ENCODE measurements around the gene LSM14A. TPM values are rescaled to one million over a fixed set of nuclear protein-coding genes. Genes with fewer than 3 reads are reported as not detected.
A peak's percentile ranks its signal among the peaks of the same experiment; 100 is the strongest.

LSM14A gene
- polyA plus RNA-seq, 3 donors: 73.2 to 91.8 (median 82.7) TPM

DNA sequence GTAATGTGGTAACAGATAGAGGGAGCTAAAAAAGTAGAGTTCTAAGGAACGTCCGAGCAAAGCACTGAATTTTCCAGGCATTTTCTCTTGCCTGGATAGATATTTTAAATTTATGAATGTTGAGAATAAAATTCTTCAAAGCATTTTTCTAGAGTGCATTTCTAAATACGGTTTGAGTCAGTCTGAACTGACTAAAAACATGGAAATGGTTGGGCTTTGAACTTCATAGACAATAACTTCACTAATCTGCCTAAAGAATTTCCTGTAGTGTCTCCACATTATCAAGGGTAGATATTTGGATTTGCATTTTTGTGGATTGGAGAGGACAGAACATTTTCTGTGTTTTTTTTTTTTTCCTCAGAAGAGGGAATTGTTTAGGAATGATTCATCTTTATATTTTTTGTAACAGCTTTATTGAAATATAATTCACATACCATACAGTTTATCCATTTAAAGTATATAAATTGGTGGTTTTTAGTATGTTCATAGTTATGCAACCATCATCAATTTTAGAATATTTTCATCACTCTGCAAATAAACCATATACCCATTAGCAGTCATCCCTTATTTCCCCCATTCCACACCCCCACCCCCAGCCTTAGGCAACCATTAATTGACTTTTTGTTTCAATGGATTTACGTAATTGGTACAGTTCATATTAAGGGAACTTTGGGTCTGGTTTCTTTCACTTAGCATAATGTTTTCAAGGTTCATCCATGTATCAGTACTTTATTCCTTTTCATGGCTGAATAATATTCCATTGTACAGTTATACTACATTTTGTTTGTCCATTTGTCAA is 102.7 kb downstream of the LSM14A start:
- H3K4me3 ChIP-seq (replicated peaks in 1 of 3; ENCODE audit: low read depth in 2 of 3, low read length in 3 of 3): no peak overlapping the region
- peaks cover 12% of the 10 kb centered on the region in 2 donors for H3K4me1 ChIP-seq (ENCODE audit: control insufficient read depth in 1 of 2, insufficient read depth in 2 of 2, low read length in 2 of 2)
- no peaks in the 10 kb centered on the region for H4K20me1 ChIP-seq (ENCODE audit: insufficient read depth, low read length)
- H2AFZ ChIP-seq (ENCODE audit: insufficient read depth, low read depth, low read length, poor library complexity, severe bottlenecking): no peak overlapping the region
- H3K36me3 Mint-ChIP-seq: peaks cover 0 to 8% of the 10 kb centered on the region in 2 donors
- H3K9me3 ChIP-seq (replicated peaks in 1 of 2; ENCODE audit: control insufficient read depth in 1 of 2, insufficient read depth in 1 of 2, low read length in 2 of 2): no peaks in the 10 kb centered on the region
- TF ChIP-seq, protein P1, sequence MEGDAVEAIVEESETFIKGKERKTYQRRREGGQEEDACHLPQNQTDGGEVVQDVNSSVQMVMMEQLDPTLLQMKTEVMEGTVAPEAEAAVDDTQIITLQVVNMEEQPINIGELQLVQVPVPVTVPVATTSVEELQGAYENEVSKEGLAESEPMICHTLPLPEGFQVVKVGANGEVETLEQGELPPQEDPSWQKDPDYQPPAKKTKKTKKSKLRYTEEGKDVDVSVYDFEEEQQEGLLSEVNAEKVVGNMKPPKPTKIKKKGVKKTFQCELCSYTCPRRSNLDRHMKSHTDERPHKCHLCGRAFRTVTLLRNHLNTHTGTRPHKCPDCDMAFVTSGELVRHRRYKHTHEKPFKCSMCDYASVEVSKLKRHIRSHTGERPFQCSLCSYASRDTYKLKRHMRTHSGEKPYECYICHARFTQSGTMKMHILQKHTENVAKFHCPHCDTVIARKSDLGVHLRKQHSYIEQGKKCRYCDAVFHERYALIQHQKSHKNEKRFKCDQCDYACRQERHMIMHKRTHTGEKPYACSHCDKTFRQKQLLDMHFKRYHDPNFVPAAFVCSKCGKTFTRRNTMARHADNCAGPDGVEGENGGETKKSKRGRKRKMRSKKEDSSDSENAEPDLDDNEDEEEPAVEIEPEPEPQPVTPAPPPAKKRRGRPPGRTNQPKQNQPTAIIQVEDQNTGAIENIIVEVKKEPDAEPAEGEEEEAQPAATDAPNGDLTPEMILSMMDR (IDR thresholded peaks at IDR 0.05): no peak
- no peak overlapping the region for H3K9ac ChIP-seq (ENCODE audit: insufficient read depth, low read length, poor library complexity, severe bottlenecking)
- H3K4me3 Mint-ChIP-seq: peak overlapping the region in 1 of 2 donors; percentile 72
- peaks cover 0 to 3% (median 0%) of the 10 kb centered on the region in 7 donors for H3K9me3 Mint-ChIP-seq
- no peak for DNase-seq
- peaks cover 14 to 37% of the 10 kb centered on the region in 2 donors for H3K27me3 ChIP-seq (ENCODE audit: control insufficient read depth in 2 of 2, insufficient read depth in 2 of 2, low read length in 2 of 2)
- H3K4me1 Mint-ChIP-seq: peaks cover 11% of the 10 kb centered on the region
- H3K36me3 ChIP-seq (replicated peaks in 1 of 2; ENCODE audit: control insufficient read depth in 1 of 2, insufficient read depth in 2 of 2, low read length in 2 of 2): no peaks in the 10 kb centered on the region
- H3K4me2 ChIP-seq (replicated peaks; ENCODE audit: extremely low read depth, low read length, poor library complexity, severe bottlenecking): no peak overlapping the region
- peaks cover 38 to 49% (median 48%) of the 10 kb centered on the region in 3 donors for H3K27me3 Mint-ChIP-seq (ENCODE audit: low read depth in 3 of 3)
- no peaks in the 10 kb centered on the region for H3K79me2 ChIP-seq (ENCODE audit: insufficient read depth, low read length)
- H3K27ac ChIP-seq (ENCODE audit: low read depth in 1 of 2, low read length in 2 of 2): no peak overlapping the region
- no peak overlapping the region for H3K27ac Mint-ChIP-seq
- WGBS (ENCODE audit: insufficient coverage): no CpG with 5 or more reads among the region's 4 CpGs
- intact Hi-C loops (cut with micrococcal nuclease): no loop called here

DNA sequence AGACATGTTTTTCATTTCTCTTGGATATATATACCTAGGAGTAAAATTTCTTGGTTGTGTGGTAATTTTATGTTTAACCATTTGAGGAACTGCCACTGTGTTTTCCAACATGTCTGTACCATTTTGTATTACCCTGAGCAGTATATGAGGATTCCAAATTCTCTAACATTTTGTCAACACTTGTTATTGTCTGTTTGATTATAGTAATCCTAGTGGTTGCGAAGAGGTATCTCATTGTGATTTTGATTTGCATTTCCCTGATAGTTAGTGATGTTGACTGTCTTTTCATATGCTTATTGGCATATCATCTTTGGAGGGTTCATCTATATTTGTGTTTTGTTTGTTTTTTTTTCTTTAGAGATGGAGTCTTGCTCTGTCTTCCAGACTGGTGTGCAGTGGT is 103.4 kb downstream of the LSM14A start:
- H3K4me1 Mint-ChIP-seq: peaks cover 4% of the 10 kb centered on the region
- no peaks in the 10 kb centered on the region for H4K20me1 ChIP-seq (ENCODE audit: insufficient read depth, low read length)
- no peaks in the 10 kb centered on the region for H3K36me3 ChIP-seq (replicated peaks in 1 of 2; ENCODE audit: control insufficient read depth in 1 of 2, insufficient read depth in 2 of 2, low read length in 2 of 2)
- no peak for DNase-seq
- H3K9me3 Mint-ChIP-seq: peaks cover 0 to 3% (median 0%) of the 10 kb centered on the region in 7 donors
- H3K4me3 Mint-ChIP-seq: peak overlapping the region in 1 of 2 donors; percentile 35
- no peak overlapping the region for H3K27ac ChIP-seq (ENCODE audit: low read depth in 1 of 2, low read length in 2 of 2)
- WGBS (ENCODE audit: insufficient coverage): no CpG with 5 or more reads among the region's 1 CpG
- H3K4me2 ChIP-seq (replicated peaks; ENCODE audit: extremely low read depth, low read length, poor library complexity, severe bottlenecking): no peak overlapping the region
- H2AFZ ChIP-seq (ENCODE audit: insufficient read depth, low read depth, low read length, poor library complexity, severe bottlenecking): no peak overlapping the region
- peaks cover 38 to 49% (median 46%) of the 10 kb centered on the region in 3 donors for H3K27me3 Mint-ChIP-seq (ENCODE audit: low read depth in 3 of 3)
- TF ChIP-seq, protein P1 (IDR thresholded peaks at IDR 0.05): no peak
- no peak overlapping the region for H3K4me3 ChIP-seq (replicated peaks in 1 of 3; ENCODE audit: low read depth in 2 of 3, low read length in 3 of 3)
- H3K4me1 ChIP-seq (ENCODE audit: control insufficient read depth in 1 of 2, insufficient read depth in 2 of 2, low read length in 2 of 2): peaks cover 5% of the 10 kb centered on the region in 2 donors
- no peaks in the 10 kb centered on the region for H3K9me3 ChIP-seq (replicated peaks in 1 of 2; ENCODE audit: control insufficient read depth in 1 of 2, insufficient read depth in 1 of 2, low read length in 2 of 2)
- intact Hi-C loops (cut with micrococcal nuclease): no loop called here
- H3K9ac ChIP-seq (ENCODE audit: insufficient read depth, low read length, poor library complexity, severe bottlenecking): no peak overlapping the region
- H3K27me3 ChIP-seq (ENCODE audit: control insufficient read depth in 2 of 2, insufficient read depth in 2 of 2, low read length in 2 of 2): peaks cover 14 to 37% of the 10 kb centered on the region in 2 donors
- no peak overlapping the region for H3K27ac Mint-ChIP-seq
- H3K79me2 ChIP-seq (ENCODE audit: insufficient read depth, low read length): no peaks in the 10 kb centered on the region
- peaks cover 0 to 1% of the 10 kb centered on the region in 2 donors for H3K36me3 Mint-ChIP-seq

Data from CD14-positive monocyte (primary cell).